ENCODE results near the gene SKOR1. TPM values are rescaled to one million over a fixed set of nuclear protein-coding genes. Genes with fewer than 3 reads are reported as not detected.

SKOR1 gene
- total RNA-seq, 1 donor from 2014 or later = 0.21 TPM

DNA sequence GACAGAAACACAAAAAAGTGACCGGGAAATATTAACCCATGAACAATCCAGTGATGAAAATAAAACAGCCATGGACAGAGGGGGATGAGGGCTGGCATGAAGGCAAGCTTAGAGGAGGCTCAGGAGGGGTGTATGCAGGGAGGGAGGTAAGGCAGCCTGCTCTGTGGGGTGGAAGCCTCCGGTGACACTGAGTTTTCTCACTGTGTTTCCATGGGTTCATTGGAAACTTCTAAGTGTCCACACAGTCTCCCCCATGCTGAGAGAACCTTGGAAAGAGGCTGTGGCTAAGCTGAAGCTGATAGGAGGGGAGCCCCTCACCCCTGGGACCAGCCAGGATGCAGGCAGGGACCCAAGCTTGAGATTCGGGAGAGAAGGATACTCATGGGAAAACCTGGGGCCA lies 6.8 kb upstream of the SKOR1 start:
- no peaks in the 10 kb centered on the region for H3K36me3 Mint-ChIP-seq (ENCODE audit: low read depth, unreplicated experiment)
- no peak overlapping the region for H3K27ac Mint-ChIP-seq (ENCODE audit: unreplicated experiment)
- H3K27me3 Mint-ChIP-seq (ENCODE audit: unreplicated experiment) = peaks cover 21% of the 10 kb centered on the region
- no peak overlapping the region for H3K4me3 Mint-ChIP-seq (ENCODE audit: unreplicated experiment)
- TF ChIP-seq, protein P1, sequence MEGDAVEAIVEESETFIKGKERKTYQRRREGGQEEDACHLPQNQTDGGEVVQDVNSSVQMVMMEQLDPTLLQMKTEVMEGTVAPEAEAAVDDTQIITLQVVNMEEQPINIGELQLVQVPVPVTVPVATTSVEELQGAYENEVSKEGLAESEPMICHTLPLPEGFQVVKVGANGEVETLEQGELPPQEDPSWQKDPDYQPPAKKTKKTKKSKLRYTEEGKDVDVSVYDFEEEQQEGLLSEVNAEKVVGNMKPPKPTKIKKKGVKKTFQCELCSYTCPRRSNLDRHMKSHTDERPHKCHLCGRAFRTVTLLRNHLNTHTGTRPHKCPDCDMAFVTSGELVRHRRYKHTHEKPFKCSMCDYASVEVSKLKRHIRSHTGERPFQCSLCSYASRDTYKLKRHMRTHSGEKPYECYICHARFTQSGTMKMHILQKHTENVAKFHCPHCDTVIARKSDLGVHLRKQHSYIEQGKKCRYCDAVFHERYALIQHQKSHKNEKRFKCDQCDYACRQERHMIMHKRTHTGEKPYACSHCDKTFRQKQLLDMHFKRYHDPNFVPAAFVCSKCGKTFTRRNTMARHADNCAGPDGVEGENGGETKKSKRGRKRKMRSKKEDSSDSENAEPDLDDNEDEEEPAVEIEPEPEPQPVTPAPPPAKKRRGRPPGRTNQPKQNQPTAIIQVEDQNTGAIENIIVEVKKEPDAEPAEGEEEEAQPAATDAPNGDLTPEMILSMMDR (IDR thresholded peaks at IDR 0.05; ENCODE audit: unreplicated experiment) = no peak
- DNase-seq (ENCODE audit: low spot score) = no peak
- no peaks in the 10 kb centered on the region for H3K9me3 Mint-ChIP-seq (ENCODE audit: unreplicated experiment)
- H3K4me1 Mint-ChIP-seq (ENCODE audit: unreplicated experiment) = peaks cover 7% of the 10 kb centered on the region

DNA sequence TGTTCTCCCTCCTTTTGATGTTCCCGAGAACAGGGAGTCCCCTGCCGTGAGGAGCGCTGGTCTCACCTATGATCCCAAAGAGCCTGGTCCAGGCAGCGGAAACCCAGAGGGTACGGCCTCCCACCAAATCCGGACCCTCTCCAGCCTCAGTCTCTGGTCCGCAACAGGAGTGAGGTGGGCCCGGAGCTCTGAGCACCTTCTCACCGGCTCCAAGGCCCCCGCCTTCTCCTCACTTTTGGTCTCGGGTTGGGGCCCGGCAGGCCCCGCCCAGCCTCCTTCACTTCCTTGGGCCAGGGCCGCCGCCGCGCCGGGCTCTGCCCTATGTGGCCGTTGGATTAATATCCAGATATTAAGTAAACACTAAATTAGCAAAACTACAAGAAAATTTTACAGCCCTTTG lies 5.7 kb upstream of the SKOR1 start:
- Mint-ChIP-seq H3K27me3 (ENCODE audit: unreplicated experiment) (peaks cover 29% of the 10 kb centered on the region), H3K4me3 (ENCODE audit: unreplicated experiment) (no peak overlapping the region)

DNA sequence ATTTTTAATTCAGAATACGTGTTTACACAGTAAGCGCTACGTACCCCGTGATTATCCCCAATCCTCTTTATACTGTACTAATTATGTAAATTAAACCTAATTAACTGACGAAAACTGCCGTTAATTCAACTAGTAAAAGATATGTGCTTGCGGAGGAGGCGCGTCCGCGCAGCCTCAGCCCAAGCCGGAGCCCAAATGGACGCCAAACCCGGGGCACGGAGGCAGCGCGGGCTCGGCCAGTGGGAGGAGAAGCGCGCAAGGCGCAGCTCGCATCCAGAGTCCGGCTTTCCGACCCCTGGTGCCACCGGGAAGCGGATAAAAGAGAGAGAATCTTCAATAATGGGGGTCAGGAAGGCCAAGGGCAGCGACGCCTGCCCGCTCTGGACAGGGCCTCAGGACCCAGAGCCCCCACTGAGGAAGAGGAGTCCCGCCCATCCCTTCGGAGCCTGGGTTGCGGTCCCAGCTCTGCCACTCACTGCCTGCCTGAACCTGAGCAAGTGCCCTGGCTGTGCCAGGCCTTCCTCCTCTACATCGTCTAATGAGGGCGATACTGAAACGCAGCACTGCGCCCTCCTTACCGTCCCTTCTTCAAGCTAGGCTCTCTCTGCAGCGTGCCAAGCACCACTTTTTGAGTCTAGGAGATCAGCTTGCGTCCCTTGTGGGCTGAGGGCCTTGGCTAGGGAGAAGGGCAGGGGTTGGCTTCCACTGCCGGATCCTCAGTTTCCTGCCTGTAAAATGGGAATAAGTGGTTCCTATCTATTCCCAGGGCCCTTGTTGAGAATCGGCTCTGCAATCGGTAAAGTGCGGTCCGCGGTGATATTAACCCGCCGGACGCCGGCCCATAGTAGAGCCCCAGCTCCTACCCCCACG lies 5.0 kb upstream of the SKOR1 start:
- Mint-ChIP-seq H3K4me3 (ENCODE audit: unreplicated experiment) (no peak overlapping the region), H3K27me3 (ENCODE audit: unreplicated experiment) (peaks cover 29% of the 10 kb centered on the region), H3K9me3 (ENCODE audit: unreplicated experiment) (no peaks in the 10 kb centered on the region), H3K27ac (ENCODE audit: unreplicated experiment) (no peak overlapping the region), H3K36me3 (ENCODE audit: low read depth, unreplicated experiment) (peaks cover 6% of the 10 kb centered on the region), H3K4me1 (ENCODE audit: unreplicated experiment) (peaks cover 14% of the 10 kb centered on the region)
- DNase-seq (ENCODE audit: low spot score) = peak; percentile 2
- TF ChIP-seq, protein P1 (IDR thresholded peaks at IDR 0.05; ENCODE audit: unreplicated experiment) = no peak

More for the DNA sequence above, 5.7 kb upstream of the SKOR1 start:
- TF ChIP-seq, protein P1 (IDR thresholded peaks at IDR 0.05; ENCODE audit: unreplicated experiment) = no peak
- peaks cover 6% of the 10 kb centered on the region for H3K36me3 Mint-ChIP-seq (ENCODE audit: low read depth, unreplicated experiment)
- H3K4me1 Mint-ChIP-seq (ENCODE audit: unreplicated experiment) = peaks cover 14% of the 10 kb centered on the region
- DNase-seq (ENCODE audit: low spot score) = peak; percentile 2
- H3K9me3 Mint-ChIP-seq (ENCODE audit: unreplicated experiment) = no peaks in the 10 kb centered on the region
- no peak overlapping the region for H3K27ac Mint-ChIP-seq (ENCODE audit: unreplicated experiment)

- Mint-ChIP-seq H3K36me3 (ENCODE audit: low read depth, unreplicated experiment) (peaks cover 6% of the 10 kb centered on the region), H3K4me3 (ENCODE audit: unreplicated experiment) (no peak overlapping the region), H3K4me1 (ENCODE audit: unreplicated experiment) (peaks cover 14% of the 10 kb centered on the region), H3K27ac (ENCODE audit: unreplicated experiment) (no peak overlapping the region), H3K27me3 (ENCODE audit: unreplicated experiment) (peaks cover 31% of the 10 kb centered on the region), H3K9me3 (ENCODE audit: unreplicated experiment) (no peaks in the 10 kb centered on the region)
- TF ChIP-seq, protein P1 (IDR thresholded peaks at IDR 0.05; ENCODE audit: unreplicated experiment) = no peak
- DNase-seq (ENCODE audit: low spot score) = peak; percentile 80
Measured at GRCh38 chr15:67820992-67821783, 4.1 kb upstream of the SKOR1 start.

Data from endothelial cell (in vitro differentiated cells).